Activated CD4-positive, alpha-beta memory T cell treated with anti-CD3 and anti-CD28 coated beads for 36 hours (primary cell): ENCODE measurements around the gene GFRA1. TPM values are rescaled to one million over a fixed set of nuclear protein-coding genes. Genes with fewer than 3 reads are reported as not detected.

ENCODE experiments used
- CTCF ChIA-PET: fragments of 350-600 bp; sonication (Branson Sonifier 250); formaldehyde crosslinking; loops from one replicate; lab custom pipeline; 2021; ENCODE audit warnings: antibody characterized with exemption, inconsistent platforms; lab: Charles Lee
- POLR2A ChIA-PET: fragments of 350-600 bp; sonication (Branson Sonifier 250); formaldehyde crosslinking; loops from one replicate; lab custom pipeline; 2021; ENCODE audit warnings: antibody characterized with exemption; lab: Charles Lee
- DNase-seq: peaks from one replicate; pipeline ENCODE4 v3.0.0-alpha.2; 2020
- H3K27ac Mint-ChIP-seq: one replicate; pipeline ENCODE4 v1.8.0; 2021; ENCODE audit warnings: mixed read lengths
- H3K27me3 Mint-ChIP-seq: one replicate; pipeline ENCODE4 v1.8.0; 2021; ENCODE audit warnings: mixed read lengths
- H3K36me3 Mint-ChIP-seq: one replicate; pipeline ENCODE4 v1.8.0; 2021; ENCODE audit warnings: mixed read lengths
- H3K4me1 Mint-ChIP-seq: one replicate; pipeline ENCODE4 v1.8.0; 2021; ENCODE audit warnings: low read depth, mixed read lengths
- H3K4me3 Mint-ChIP-seq: one replicate; pipeline ENCODE4 v1.8.0; 2021; ENCODE audit warnings: mild to moderate bottlenecking, mixed read lengths
- H3K9me3 Mint-ChIP-seq: one replicate; pipeline ENCODE4 v1.8.0; 2021; ENCODE audit warnings: mixed read lengths
- intact Hi-C: fragments of 100-400 bp; cut with micrococcal nuclease; formaldehyde crosslinking; loops from one replicate; pipeline ENCODE4 v1.15.1; 2023
- total RNA-seq, 2 experiments: library from RNA; stranded (reverse); gene quantifications; one replicate each; pipeline ENCODE4 v1.2.3, GENCODE V29; 2021

The GFRA1 gene
- total RNA-seq, 2 experiments from 2014 or later = not detected

DNA sequence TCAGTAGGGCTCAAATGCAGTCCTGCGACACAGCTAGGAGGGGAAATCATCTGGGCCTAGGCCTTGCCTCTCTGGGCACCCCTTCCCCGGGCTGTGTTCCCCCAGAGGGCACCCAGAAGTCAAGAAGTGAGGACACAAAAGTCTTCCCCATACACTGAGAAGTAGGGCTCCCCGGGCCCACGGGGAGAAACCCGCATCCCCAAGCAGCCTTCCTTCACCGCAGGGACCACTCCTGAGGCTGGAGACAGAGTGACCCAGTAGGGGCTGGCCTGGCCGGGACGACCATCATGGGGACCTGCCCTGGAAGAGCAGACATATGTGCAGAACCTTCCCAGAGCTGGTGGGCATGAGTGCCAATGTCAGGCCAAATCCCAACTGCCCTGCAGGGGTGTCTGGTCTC is 163.5 kb downstream of the GFRA1 start:
- no peaks in the 10 kb centered on the region for H3K27me3 Mint-ChIP-seq
- intact Hi-C loops = no loop called here
- POLR2A ChIA-PET = no interaction called here
- H3K4me1 Mint-ChIP-seq = no peaks in the 10 kb centered on the region
- no peak for DNase-seq
- no peaks in the 10 kb centered on the region for H3K9me3 Mint-ChIP-seq
- CTCF ChIA-PET = no interaction called here
- no peaks in the 10 kb centered on the region for H3K36me3 Mint-ChIP-seq
- no peak overlapping the region for H3K4me3 Mint-ChIP-seq
- H3K27ac Mint-ChIP-seq = no peak overlapping the region

DNA sequence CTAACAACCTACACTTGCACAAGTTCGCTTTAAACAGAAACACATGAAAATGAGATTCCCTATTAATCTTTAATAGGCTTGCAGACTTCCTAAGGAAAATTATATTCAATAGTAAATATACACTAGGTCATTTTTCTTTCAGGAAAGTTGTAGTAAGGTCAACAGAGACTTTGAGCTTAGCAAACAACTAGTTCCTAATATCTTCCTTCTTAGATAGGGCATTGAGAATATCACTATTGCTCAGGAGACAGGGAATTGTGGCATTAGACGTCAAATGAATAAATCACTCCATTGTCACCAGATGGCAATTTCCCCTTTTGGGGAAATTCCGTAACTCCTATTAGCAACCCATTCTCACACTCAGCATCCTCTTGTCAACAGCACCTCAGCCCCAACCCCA is 164.9 kb downstream of the GFRA1 start:
- no peaks in the 10 kb centered on the region for H3K4me1 Mint-ChIP-seq
- no peaks in the 10 kb centered on the region for H3K27me3 Mint-ChIP-seq
- intact Hi-C loops = no loop called here
- POLR2A ChIA-PET = no interaction called here
- H3K9me3 Mint-ChIP-seq = no peaks in the 10 kb centered on the region
- H3K27ac Mint-ChIP-seq = no peak overlapping the region
- H3K36me3 Mint-ChIP-seq = no peaks in the 10 kb centered on the region
- DNase-seq = no peak
- CTCF ChIA-PET = interaction anchor here (1.4 kb wide), 1 partner anchor 10 kb away, joined by 3 read pairs; no protein-coding TSS in a partner anchor
- no peak overlapping the region for H3K4me3 Mint-ChIP-seq

DNA sequence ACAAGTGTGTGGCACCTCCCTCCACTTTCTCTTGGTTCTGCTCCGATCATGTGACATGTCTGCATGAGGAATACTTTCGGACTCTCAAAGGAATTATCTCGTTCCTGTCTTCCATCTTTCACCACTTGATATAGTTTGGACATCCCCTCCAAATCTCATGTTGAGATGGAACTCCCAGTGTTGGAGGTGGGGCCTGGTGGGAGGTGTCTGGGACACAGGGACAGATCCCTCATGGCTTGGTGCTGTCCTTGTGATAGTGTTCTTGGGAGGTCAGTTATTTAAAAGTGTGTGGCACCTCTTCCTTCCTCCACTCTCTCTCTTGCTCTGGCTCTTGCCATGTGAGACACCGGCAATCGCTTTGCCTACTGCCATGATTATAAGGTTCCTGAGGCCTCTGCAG is 166.4 kb downstream of the GFRA1 start:
- Mint-ChIP-seq H3K4me3 (no peak overlapping the region), H3K27ac (no peak overlapping the region), H3K36me3 (no peaks in the 10 kb centered on the region), H3K4me1 (no peaks in the 10 kb centered on the region), H3K9me3 (peaks cover 6% of the 10 kb centered on the region), H3K27me3 (no peaks in the 10 kb centered on the region)
- intact Hi-C loops = no loop called here
- DNase-seq = no peak
- CTCF ChIA-PET = no interaction called here
- POLR2A ChIA-PET = no interaction called here

DNA sequence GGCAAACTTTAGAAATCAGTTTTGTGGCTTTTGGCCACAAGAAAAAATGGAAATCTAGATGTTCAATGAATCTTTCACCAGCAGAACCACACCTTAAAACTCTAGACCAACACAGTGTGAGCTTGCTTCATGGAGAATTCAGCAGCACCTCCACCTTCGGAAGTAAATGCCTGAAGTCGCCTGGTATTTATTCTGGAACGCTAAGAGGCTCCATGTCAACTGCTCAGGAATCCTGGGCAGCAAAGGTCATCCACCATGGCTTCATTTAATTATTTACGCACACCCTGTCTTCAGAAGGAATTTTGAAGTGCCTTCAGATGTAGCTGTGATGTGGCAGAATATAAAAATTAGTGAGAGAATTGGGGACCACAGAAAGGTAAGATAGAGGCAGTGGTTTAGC is 167.7 kb downstream of the GFRA1 start:
- Mint-ChIP-seq H3K27ac (no peak overlapping the region), H3K27me3 (no peaks in the 10 kb centered on the region), H3K4me3 (no peak overlapping the region), H3K4me1 (no peaks in the 10 kb centered on the region), H3K9me3 (peaks cover 6% of the 10 kb centered on the region), H3K36me3 (no peaks in the 10 kb centered on the region)
- POLR2A ChIA-PET = no interaction called here
- no peak for DNase-seq
- intact Hi-C loops = no loop called here
- CTCF ChIA-PET = no interaction called here

DNA sequence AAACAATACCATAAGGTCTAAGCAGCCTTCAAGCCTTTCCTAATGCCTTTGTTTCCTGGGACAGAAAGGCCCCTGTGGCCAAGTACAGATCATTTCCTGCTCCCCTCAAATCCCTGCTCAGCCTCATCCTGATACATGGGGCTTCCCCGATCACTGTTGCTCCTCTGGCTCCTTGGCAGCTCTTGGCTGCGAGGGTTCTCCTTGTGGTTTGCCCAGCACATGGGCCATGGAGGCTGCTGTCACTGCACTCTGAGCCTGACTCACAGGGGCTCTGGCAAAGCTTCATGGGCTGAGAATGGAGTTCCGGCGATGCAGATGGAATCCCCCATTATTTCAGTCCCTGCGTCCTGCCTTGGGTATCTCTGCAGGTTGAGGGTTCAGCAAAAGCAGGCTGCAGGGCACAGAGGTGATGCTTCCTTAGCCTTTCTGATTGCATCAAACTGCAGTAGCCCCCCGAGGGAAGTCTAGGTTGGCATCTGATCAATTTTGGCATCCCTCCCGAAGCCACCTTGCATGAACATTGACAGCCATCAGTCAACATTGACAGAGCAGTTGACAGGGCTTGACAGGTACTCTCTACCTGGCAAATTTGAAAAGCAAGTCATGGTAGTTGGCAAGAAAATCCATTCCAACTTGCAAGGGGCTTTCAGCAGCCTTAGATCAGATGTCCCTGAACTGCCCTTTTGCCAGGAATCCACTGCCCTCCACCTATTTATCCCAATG is 168.6 kb downstream of the GFRA1 start:
- intact Hi-C loops = no loop called here
- Mint-ChIP-seq H3K27me3 (no peaks in the 10 kb centered on the region), H3K9me3 (peaks cover 6% of the 10 kb centered on the region), H3K4me3 (no peak overlapping the region), H3K4me1 (no peaks in the 10 kb centered on the region), H3K36me3 (no peaks in the 10 kb centered on the region), H3K27ac (no peak overlapping the region)
- ChIA-PET CTCF (no interaction called here), POLR2A (no interaction called here)
- no peak for DNase-seq

DNA sequence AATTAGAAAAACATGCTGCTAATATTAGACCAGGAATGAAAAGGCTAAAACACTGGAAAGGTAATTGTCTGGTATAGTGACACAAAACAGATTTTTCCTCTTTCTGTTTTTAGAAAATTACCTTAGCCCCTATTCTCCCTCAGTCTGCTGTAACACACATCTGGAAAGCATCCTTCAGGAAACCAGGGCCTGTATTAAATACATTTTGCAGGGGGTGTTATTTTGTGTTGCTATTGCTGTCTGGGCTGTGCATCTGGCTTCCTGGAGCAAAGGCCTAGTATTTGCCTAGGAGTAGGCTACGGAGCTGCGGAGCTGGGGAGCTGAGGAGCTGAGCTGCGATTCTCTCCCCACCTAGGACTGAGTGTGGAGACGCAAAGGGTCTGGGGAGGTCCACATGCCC is 169.3 kb downstream of the GFRA1 start:
- no peak for DNase-seq
- CTCF ChIA-PET = no interaction called here
- H3K36me3 Mint-ChIP-seq = no peaks in the 10 kb centered on the region
- H3K4me1 Mint-ChIP-seq = no peaks in the 10 kb centered on the region
- H3K9me3 Mint-ChIP-seq = peaks cover 6% of the 10 kb centered on the region
- no peak overlapping the region for H3K27ac Mint-ChIP-seq
- intact Hi-C loops = no loop called here
- POLR2A ChIA-PET = no interaction called here
- H3K4me3 Mint-ChIP-seq = no peak overlapping the region
- no peaks in the 10 kb centered on the region for H3K27me3 Mint-ChIP-seq

DNA sequence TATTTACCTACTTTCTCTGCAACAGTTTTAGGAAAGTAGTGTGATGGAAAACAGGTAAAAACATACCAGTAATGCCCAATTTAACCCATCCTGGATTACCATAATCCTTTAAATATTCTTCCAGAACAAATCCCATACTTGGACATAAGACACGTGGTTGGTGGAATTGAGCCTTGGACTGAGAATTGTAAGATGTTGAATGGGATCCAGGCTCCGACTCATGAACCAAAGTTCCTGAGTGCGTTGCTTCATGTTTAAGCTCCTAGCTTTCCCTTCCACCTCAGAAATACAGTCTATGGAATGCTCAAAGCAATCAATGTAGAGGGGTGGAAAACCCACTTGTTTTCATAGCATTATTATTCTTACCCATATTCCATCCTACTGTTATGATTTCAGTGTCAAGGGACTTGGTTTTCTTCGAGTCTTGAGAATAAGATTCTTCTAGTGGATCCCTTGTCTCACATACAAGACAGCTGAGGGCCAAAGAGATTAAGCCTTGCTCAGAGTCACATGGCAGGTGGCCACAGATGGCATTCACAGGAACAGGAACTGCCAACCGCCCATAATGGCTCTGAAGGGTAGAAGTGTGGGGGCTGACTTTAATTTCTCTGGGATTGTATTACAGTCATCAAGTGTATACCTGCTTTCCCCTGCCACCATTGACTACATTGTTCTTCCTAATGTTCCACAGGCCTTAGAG is 171.2 kb downstream of the GFRA1 start:
- peaks cover 6% of the 10 kb centered on the region for H3K9me3 Mint-ChIP-seq
- no peaks in the 10 kb centered on the region for H3K27me3 Mint-ChIP-seq
- H3K4me3 Mint-ChIP-seq = no peak overlapping the region
- H3K27ac Mint-ChIP-seq = no peak overlapping the region
- DNase-seq = no peak
- ChIA-PET CTCF (interaction anchor here (0.8 kb wide), 1 partner anchor 9 kb away, joined by 3 read pairs; no protein-coding TSS in a partner anchor), POLR2A (no interaction called here)
- intact Hi-C loops = no loop called here
- no peaks in the 10 kb centered on the region for H3K36me3 Mint-ChIP-seq
- no peaks in the 10 kb centered on the region for H3K4me1 Mint-ChIP-seq

DNA sequence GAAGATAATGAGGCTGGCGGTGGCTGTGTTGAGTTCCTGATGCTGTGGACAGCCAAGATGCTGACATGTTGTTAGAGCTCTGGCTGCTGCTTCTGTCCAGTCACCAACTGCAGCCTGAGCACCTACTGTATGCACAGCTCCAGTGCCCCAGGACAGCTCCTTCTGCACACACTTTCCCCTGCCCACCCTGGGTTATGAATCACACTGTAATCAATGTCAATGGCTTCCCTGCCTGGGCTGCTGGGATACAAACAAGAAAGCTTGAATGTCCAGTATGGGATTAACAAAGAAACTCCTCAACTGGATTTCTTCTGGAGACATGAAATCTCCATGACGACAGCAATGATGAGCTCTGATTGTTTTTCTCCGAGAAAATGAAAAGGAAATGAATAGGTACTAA is 172.0 kb downstream of the GFRA1 start:
- DNase-seq = no peak
- no peaks in the 10 kb centered on the region for H3K27me3 Mint-ChIP-seq
- intact Hi-C loops = no loop called here

DNA sequence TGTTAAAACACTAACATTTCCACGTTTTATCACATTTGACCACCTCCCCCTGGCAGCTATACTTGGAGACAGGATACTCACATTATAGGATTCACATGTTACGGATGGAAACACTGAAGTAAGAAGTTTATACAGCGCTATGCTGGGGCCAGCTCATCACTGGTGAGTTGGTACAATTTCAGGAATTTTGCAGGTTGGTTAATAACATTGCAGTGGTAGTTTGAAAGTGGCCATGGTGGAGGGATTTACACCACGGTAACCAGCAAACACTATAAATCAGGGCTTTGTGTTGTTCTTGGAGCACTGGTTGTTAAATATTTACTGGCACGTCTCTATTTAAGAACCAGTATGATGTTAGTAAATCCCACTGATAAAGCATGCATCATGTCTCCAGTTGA is 174.0 kb downstream of the GFRA1 start:
- Mint-ChIP-seq H3K4me1 (no peaks in the 10 kb centered on the region), H3K36me3 (no peaks in the 10 kb centered on the region), H3K4me3 (no peak overlapping the region), H3K27me3 (no peaks in the 10 kb centered on the region), H3K9me3 (peaks cover 6% of the 10 kb centered on the region), H3K27ac (no peak overlapping the region)
- DNase-seq = no peak
- ChIA-PET CTCF (no interaction called here), POLR2A (no interaction called here)
- intact Hi-C loops = no loop called here

More for the DNA sequence above, 172.0 kb downstream of the GFRA1 start:
- Mint-ChIP-seq H3K36me3 (no peaks in the 10 kb centered on the region), H3K9me3 (peaks cover 6% of the 10 kb centered on the region), H3K4me3 (no peak overlapping the region), H3K4me1 (no peaks in the 10 kb centered on the region), H3K27ac (no peak overlapping the region)
- POLR2A ChIA-PET = no interaction called here
- CTCF ChIA-PET = interaction anchor here (0.8 kb wide), 1 partner anchor 9 kb away, joined by 3 read pairs; no protein-coding TSS in a partner anchor

DNA sequence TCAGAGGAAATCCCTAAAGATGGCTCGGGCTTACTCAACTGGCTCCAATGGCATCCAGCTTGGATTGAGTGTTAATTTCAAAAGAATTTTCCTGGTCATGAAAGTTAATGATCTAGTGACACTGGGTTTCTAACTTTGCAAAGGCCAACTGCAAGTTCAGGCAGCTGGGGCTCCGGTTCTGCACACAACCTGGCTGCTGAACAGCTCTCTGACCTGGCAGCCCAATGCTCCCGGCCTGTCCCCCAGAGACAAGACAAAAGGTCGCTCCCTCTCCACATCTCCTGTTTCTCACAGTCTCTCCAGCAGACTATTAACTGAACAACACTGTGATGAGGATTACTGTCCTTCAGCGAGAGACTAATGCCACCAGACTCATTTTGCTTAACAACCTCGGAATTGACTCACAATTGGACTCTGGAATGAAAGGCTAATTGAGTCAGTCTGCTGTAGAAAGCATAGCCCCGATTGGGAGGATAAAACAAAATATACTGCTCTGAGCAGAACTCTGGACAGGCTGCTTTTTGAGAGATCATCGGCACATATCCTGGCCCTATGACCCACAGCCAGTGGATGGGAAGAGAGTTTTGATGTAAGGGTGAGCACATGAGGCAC is 174.5 kb downstream of the GFRA1 start:
- Mint-ChIP-seq H3K27ac (no peak overlapping the region), H3K9me3 (peaks cover 6% of the 10 kb centered on the region), H3K4me1 (no peaks in the 10 kb centered on the region), H3K4me3 (no peak overlapping the region), H3K36me3 (no peaks in the 10 kb centered on the region), H3K27me3 (no peaks in the 10 kb centered on the region)
- CTCF ChIA-PET = no interaction called here
- DNase-seq = no peak
- intact Hi-C loops = no loop called here
- POLR2A ChIA-PET = no interaction called here

DNA sequence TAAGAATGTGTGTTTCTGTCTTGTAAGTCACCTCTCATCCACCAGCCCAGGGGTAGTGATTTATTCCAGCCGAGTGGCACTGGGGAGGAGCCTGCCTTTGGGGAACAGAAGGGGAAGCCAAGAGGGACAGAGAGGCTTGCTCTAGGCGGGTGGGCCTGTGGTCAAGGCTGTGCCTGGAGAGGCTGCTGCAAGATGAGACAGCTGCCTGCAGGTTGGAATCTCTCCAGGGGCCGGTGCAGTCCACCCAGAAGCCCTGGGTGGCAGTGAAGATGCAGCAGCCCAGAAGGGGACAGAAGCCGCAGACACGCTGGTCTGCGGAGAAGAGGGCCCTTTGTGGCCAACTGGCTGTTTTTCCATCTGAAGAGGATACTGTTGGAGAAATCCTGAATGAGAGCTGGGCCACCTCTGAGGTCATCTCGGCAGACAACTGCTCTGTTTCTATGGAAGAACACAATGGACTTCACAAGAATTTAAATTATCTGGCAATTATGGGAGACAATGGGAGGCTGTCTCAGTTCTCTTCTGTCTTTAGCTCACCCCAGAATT is 175.7 kb downstream of the GFRA1 start:
- Mint-ChIP-seq H3K9me3 (peaks cover 5% of the 10 kb centered on the region), H3K27ac (no peak overlapping the region), H3K27me3 (no peaks in the 10 kb centered on the region), H3K4me1 (no peaks in the 10 kb centered on the region), H3K36me3 (no peaks in the 10 kb centered on the region), H3K4me3 (no peak overlapping the region)
- ChIA-PET POLR2A (no interaction called here), CTCF (no interaction called here)
- DNase-seq = no peak
- intact Hi-C loops = no loop called here

DNA sequence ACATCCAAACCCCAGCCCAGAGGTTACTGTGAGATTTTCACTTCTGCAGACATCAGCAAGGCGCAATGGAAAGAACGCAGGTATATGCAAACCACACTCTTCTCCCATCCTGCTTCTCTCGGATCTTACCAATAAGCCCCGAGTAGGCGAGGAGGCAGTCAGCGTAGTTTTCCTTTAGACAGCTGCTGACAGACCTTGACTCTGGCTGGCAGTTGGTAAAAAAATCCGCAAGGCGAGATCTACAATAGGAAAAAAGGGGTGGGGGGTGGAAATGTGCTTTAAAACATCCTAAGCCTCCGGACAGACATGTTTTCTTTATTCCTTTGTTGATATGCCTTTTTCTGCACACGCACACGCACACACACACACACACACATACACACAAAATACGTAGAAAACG is 176.5 kb downstream of the GFRA1 start:
- no peak overlapping the region for H3K4me3 Mint-ChIP-seq
- H3K27ac Mint-ChIP-seq = no peak overlapping the region
- no peaks in the 10 kb centered on the region for H3K27me3 Mint-ChIP-seq
- no peak for DNase-seq
- H3K9me3 Mint-ChIP-seq = no peaks in the 10 kb centered on the region
- no peaks in the 10 kb centered on the region for H3K4me1 Mint-ChIP-seq
- ChIA-PET POLR2A (no interaction called here), CTCF (no interaction called here)
- intact Hi-C loops = no loop called here
- H3K36me3 Mint-ChIP-seq = no peaks in the 10 kb centered on the region
